Peyer's patch (tissue), 4 donors: ENCODE data around the gene A3GALT2.

Source experiments
- POLR2A ChIP-seq, 2 donors: fragments of 450-650 bp; IDR thresholded peaks; one replicate each; pipeline ENCODE4 v1.5.1; 2017; ENCODE audit warnings: antibody characterized with exemption in 2 of 2, mild to moderate bottlenecking in 2 of 2, moderate library complexity in 2 of 2
- TF ChIP-seq, protein P1 (sequence below), 6 experiments: fragments of 450-650 bp in 4 of 6; fragments of 200-600 bp in 2 of 6; sonication (generic) in 1 of 6; IDR thresholded peaks; one replicate each; pipeline ENCODE4 v1.5.1; 2017 to 2019; ENCODE audit warnings: antibody characterized with exemption in 6 of 6, mild to moderate bottlenecking in 3 of 6, moderate library complexity in 1 of 6

DNA sequence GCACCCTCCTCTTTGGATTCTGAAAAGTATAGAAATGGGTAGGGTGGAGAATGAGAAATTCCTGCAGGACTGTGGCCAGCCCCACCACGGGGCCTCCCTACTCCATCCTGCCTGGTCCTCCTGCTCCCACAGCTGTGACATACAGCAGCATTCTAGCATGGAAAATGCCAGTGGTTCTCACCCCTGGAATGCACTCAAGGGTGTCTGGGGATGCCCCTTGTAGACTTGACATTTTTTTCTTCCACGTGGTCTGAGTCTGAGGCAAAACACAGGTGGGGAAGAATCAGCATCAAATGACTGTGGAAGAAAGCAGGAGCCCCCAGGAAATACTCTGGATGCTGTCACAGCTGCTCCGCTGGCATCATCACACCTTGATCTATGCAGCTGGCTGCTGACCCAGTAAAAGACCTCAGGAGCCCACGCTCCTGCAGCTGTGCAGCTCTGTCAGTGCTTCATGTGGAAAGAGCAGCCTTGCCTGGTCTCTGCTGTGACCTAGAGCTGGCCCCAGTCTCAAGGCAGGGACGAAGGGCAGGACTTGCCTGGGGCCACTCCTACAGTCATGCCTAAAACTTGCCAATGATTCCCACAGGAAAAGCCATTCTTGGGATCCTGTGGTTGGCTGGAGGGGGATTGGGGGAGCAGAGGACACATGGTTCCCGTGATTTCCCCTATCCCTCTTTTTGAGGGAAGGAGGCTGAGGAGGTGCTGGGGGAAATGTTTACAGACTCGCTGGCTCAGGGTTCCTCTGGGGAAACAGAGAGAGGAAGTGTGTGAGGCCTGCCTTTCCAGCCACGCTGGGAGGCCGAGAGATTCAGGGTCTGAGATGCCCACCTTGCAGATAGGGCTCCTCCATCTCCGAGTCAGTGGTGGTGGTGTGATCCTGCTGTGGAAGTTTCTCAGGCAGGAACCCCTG is 10.8 kb upstream of the A3GALT2 start:
- TF ChIP-seq, protein P1, sequence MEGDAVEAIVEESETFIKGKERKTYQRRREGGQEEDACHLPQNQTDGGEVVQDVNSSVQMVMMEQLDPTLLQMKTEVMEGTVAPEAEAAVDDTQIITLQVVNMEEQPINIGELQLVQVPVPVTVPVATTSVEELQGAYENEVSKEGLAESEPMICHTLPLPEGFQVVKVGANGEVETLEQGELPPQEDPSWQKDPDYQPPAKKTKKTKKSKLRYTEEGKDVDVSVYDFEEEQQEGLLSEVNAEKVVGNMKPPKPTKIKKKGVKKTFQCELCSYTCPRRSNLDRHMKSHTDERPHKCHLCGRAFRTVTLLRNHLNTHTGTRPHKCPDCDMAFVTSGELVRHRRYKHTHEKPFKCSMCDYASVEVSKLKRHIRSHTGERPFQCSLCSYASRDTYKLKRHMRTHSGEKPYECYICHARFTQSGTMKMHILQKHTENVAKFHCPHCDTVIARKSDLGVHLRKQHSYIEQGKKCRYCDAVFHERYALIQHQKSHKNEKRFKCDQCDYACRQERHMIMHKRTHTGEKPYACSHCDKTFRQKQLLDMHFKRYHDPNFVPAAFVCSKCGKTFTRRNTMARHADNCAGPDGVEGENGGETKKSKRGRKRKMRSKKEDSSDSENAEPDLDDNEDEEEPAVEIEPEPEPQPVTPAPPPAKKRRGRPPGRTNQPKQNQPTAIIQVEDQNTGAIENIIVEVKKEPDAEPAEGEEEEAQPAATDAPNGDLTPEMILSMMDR (IDR thresholded peaks at IDR 0.05) = no peak
- TF ChIP-seq POLR2A (IDR thresholded peaks at IDR 0.05) = no peak
